Measurements from ENCODE around the gene UBTD1.
A peak's percentile ranks its signal among the peaks of the same experiment; 100 is the strongest.
"Not testable (repeated sequence)": the region's sequence is repeated elsewhere in the genome, so short reads cannot be mapped to it uniquely, and the experiment has no call there.

Gene UBTD1

DNA sequence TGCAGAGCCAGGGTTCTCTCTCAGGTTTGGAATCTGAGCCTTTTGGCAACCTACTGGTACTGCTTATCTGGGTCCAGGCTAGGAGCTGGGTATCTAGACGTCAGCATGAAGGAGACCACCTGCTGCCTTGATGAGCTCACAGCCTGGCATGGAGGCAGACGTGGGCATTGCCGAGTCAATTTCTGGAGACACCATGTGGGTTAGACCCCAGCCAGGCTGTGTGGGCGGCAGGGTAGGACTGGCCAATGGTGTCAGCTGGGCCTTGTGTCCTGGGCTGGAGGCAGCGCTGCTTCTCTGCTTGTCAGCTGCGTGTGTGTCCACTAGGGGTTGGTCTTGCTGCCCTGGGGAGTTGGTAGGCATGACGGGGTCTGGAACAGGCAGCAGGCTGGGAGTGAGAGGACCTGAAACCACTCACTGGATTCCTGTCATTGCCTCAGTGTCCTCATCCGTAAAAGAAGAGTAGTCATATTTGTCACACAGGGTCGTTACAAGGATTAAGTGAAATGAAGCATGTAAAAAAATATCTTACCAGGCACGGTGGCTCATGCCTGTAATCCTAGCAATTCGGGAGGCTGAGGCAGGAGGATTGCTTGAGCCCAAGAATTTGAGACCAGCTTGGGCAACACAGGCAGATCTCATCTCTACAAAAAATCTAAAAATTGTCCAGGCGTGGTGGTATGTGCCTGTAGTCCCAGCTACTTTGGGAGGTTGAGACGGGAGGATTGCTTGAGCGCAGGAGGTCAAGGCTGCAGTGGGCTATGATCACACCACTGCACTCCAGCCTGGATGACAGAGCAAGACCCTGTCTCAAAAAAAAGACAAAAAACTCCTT lies 42.2 kb downstream of the UBTD1 start:
- no peak for DNase-seq

DNA sequence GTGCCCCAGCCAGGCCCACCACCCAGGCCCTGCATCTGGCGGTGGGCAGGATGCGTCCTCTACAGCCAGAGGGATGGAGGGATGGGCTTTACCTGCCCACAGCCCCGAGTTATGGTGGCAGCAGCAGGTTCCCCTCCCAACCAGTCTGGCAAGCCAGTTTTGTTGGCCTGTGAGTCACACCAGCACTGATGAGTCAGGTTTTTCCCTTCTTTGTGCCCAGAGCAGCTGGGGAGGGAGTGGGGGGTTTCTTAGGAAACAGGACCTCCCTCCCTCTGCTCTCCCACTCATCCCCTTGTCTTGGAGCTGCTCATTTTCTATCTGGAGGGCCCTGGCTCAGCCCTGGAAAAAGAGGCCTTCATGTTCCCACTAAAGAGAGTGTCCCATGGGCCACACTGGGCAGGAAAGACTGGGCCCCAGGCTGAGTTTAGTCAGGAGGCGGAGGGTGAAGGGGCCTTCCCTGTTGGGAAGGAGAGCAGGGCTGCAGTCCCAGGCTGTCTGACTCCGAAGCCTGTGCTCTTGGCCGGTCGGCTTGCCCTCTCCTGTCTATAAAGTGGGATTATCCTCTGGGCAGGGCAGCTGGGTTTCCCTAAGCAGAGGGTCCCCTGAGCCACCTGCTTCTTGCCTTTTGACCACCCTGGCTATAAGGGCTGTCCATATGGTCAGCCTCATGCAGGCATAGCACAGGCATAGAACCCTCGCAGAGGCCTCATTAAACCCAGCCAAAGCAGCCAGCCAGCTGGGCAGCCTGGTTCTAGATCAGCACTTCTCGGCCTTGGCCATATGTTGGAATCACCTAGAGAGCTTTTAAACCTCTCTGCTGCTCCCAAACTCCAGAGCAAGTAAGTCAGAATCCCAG lies 43.7 kb downstream of the UBTD1 start:
- peak; percentile 2 for DNase-seq

GRCh38 chr10:97543025-97543546 lies 44.4 kb downstream of the UBTD1 start:
- DNase-seq: no peak

GRCh38 chr10:97546456-97547270 lies 47.9 kb downstream of the UBTD1 start:
- no peak for DNase-seq

DNA sequence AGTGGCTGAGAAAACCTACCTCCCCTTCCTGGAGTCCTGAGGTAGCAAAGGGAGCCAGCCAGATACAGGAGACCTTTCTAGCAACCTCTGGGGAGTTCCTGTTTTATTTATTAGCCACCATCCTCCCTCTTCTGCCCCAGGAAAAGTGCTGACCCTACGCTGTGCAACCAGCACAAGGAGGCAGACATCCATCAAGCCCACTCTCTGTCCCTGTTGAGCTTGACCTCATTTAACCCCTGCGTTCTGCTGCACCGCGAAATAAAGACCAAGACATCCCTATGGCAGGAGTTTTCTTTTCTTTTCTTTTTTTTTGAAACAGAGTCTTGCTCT lies 48.5 kb downstream of the UBTD1 start:
- DNase-seq: no peak

GRCh38 chr10:97547962-97548361 lies 49.2 kb downstream of the UBTD1 start:
- no peak for DNase-seq

DNA sequence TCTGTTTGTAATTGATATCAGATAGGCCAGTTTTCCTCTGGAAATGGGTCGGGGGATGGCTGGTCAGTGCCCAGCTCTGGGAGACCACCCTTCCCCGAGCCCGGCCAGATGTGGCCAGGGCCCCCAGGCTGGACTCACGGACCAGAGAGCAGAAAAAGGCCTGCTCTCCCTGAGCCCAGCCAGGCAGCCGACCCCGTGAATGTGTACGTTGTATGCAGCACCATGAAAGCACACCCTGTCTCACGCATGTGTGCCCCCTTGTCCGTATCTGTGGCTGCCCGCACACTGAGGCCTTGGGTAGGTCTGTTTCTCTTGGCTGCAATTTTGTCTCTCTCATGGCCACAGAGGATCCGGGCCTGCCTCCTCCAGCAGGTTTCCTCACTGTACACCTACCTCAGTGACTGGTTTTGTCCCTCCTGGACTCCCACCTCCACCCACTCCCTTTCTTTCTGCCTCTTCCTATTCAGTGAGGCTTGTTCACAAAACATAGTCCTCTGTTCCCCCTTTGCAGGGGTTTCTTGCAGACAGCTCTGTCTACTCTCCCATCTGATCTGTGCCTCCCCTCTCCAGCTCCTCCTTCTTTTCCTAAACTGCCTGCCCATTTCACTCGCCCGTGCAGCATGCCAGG lies 50.2 kb downstream of the UBTD1 start:
- no peak for DNase-seq

DNA sequence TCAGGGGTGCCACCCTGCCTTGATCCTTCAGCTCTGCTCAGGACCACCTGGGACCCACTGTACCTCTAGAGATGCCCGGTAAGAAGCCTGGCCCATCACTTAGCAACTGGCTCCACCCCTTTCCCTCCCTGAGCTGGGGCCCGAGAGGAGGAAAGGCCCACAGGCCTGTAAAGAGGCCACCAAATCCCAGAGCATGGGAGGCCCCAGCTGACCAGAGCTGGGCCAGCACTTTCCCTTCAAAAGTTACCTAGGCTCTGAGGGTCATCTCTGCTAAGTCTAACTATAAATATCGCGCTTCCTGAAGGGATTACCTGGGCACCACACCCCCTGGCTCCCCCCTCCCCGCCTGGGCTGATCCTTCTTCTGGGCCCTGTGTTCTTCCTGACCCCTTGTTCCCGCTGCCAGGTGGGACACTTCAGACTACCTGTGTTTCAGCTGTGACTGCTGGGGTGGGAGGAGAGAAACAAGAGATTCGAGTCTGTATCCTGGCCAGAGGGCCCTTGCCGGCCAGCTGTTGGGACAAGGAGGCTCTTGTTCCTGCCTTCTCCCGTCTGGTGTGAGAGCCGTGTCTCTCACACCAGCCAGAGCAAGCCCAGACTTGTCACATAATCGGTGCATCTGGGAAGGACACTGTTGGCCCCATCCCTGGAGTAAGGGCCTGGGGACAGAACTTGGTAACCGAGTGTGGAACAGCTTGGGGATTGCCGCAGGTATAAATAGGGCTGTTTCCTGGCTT lies 51.0 kb downstream of the UBTD1 start:
- DNase-seq: no peak

DNA sequence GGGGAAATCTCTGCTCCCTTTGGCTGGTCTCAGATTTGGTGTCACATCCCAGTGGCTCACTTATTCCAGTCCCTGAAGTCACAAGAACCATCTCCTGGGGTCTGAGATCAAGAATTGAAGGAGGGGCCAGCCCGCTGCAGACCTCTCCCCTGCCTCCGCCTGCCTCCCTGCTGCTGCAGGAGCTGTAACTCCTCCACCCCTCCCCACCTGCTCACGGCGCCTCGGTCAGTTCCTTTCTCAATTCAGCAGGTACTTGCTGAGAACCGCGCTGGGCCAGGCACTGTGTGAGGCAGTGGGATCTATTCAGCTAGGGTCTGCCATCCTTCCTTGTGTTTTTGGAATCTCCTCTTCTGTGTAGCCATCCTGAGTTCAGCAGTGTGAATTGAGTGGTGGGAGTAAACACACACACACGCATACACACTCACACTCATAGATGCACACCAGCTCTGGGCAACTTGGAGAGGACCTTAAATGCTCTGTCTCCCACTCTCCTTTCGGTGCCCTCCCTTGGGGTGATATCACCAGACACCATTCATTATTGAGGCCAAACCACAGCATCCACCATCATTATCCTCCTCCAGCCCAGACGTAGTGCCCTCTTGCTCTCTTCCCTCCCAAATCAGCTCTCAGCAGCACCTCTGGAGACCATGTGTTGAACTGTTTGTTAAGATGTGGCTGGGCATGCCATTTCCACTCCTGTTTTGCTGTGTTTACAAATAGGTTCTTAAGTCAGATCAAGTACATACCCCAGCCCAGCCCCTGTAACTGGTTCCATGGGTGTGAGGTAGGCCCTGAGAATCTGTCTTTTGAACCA lies 51.8 kb downstream of the UBTD1 start:
- DNase-seq: no peak

DNA sequence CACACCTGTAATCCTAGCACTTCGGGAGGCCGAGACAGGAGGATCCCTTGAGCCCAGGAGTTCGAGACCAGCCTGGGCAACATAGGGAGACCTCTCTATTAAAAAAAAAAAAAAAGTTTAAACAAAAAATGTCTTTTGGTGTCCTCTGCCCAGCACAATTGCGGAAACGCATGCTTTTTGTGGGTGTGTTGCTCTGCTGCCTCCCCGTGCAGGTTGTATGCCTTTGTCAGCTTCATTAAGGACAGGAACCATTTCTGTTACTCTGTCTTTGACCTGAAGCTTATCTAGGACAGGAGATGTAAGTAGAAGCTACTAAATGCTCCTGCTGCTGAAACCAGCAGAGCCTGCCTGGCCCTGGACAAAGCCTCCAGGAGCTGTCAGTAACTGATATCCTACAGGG lies 52.5 kb downstream of the UBTD1 start:
- no peak for DNase-seq

- peak; percentile 13 for DNase-seq
Measured at GRCh38 chr10:97553575-97554031, 54.9 kb downstream of the UBTD1 start.

- not testable (repeated sequence) for DNase-seq
Measured at GRCh38 chr10:97554336-97554735, 55.6 kb downstream of the UBTD1 start.

- DNase-seq: not testable (repeated sequence)
Measured at GRCh38 chr10:97555541-97555940, 56.8 kb downstream of the UBTD1 start.

- DNase-seq: not testable (repeated sequence)
Measured at GRCh38 chr10:97560731-97561381, 62.1 kb downstream of the UBTD1 start.

- DNase-seq: not testable (repeated sequence)
Measured at GRCh38 chr10:97561386-97562077, 62.8 kb downstream of the UBTD1 start.

DNA sequence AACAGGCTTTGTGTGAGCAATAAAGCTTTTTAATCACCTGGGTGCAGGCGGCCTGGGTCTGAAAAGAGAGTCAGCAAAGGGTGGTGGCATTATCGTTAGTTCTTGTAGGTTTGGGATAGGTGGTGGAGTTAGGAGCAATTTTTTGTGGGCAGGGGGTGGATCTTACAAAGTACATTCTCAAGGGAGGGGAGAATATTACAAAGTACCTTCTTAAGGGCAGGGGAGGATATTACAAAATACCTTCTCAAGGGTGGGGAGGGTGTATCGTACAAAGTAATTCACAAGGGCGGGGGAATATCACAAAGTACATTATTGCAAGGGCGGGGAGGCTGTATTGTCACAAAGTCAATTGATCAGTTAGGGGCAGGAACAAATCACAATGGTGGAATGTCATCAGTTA lies 63.6 kb downstream of the UBTD1 start:
- DNase-seq: not testable (repeated sequence)

GRCh38 chr10:97563337-97563736 lies 64.6 kb downstream of the UBTD1 start:
- DNase-seq: no peak

GRCh38 chr10:97564776-97565175 lies 66.1 kb downstream of the UBTD1 start:
- DNase-seq: no peak

- DNase-seq: no peak
Measured at GRCh38 chr10:97566336-97566996, 67.7 kb downstream of the UBTD1 start.
